Hematopoietic multipotent progenitor cell treated with erythropoietin and hydrocortisone succinate and interleukin-3 and kit ligand, for 8 days (in vitro differentiated cells): ENCODE data around the gene C6orf120.
"Not testable (repeated sequence)": the region's sequence is repeated elsewhere in the genome, so short reads cannot be mapped to it uniquely, and the experiment has no call there.

Experiments
- DNase-seq: peaks from one replicate; pipeline ENCODE4 v3.0.0-alpha.2; 2015

The C6orf120 gene

GRCh38 chr6:169684056-169684455 lies 17.9 kb upstream of the C6orf120 start:
- no peak for DNase-seq

- no peak for DNase-seq
These were observed 16.1 kb upstream of the C6orf120 start for GRCh38 chr6:169685860-169686259.

GRCh38 chr6:169689287-169689686 lies 12.6 kb upstream of the C6orf120 start:
- DNase-seq, result no peak

GRCh38 chr6:169691260-169691659 lies 10.7 kb upstream of the C6orf120 start:
- DNase-seq, result no peak

- DNase-seq, result no peak
These were observed 9.4 kb upstream of the C6orf120 start for GRCh38 chr6:169692516-169692915.

- no peak for DNase-seq
These were observed 6.8 kb upstream of the C6orf120 start for GRCh38 chr6:169695131-169695530.

GRCh38 chr6:169697115-169697514 lies 4.8 kb upstream of the C6orf120 start:
- not testable (repeated sequence) for DNase-seq

GRCh38 chr6:169700296-169700695 lies 1.6 kb upstream of the C6orf120 start:
- DNase-seq, result no peak

GRCh38 chr6:169701311-169701953 lies 494 bp upstream of the C6orf120 start:
- peak; percentile 41 for DNase-seq

GRCh38 chr6:169702840-169703246 lies 917 bp downstream of the C6orf120 start:
- no peak for DNase-seq

- DNase-seq, result peak; percentile 74
These were observed 5.8 kb downstream of the C6orf120 start for GRCh38 chr6:169707772-169708171.

GRCh38 chr6:169709293-169709692 lies 7.4 kb downstream of the C6orf120 start:
- DNase-seq, result no peak

GRCh38 chr6:169710009-169710408 lies 8.1 kb downstream of the C6orf120 start:
- no peak for DNase-seq

GRCh38 chr6:169714178-169714577 lies 12.3 kb downstream of the C6orf120 start:
- DNase-seq, result no peak

GRCh38 chr6:169714595-169714994 lies 12.7 kb downstream of the C6orf120 start:
- DNase-seq, result no peak

GRCh38 chr6:169719117-169719516 lies 17.2 kb downstream of the C6orf120 start:
- no peak for DNase-seq

- peak; percentile 32 for DNase-seq
These were observed 18.4 kb downstream of the C6orf120 start for GRCh38 chr6:169720207-169720855.

- DNase-seq, result peak; percentile 38
These were observed 20.7 kb downstream of the C6orf120 start for GRCh38 chr6:169722362-169723199.

GRCh38 chr6:169723200-169723909 lies 21.4 kb downstream of the C6orf120 start:
- peak; percentile 79 for DNase-seq

GRCh38 chr6:169723991-169724493 lies 22.1 kb downstream of the C6orf120 start:
- DNase-seq, result no peak

GRCh38 chr6:169724494-169725124 lies 22.7 kb downstream of the C6orf120 start, which contains the start of gene PHF10:
PHF10 (minus strand) TSS chr6:169724500; CDS start chr6:169723931, 569 bp downstream.
- peak; percentile 40 for DNase-seq
